ENCODE data around the gene ZNF396. TPM values are rescaled to one million over a fixed set of nuclear protein-coding genes. Genes with fewer than 3 reads are reported as not detected.

The ZNF396 gene
- polyA plus RNA-seq, 2 of the 4 experiments (the other 2 are of a cell fraction), result 0.94 to 1.3 TPM

GRCh38 chr18:35322486-35323458 lies 54.4 kb downstream of the ZNF396 start:
- no peaks in the 10 kb centered on the region for H3K4me1 ChIP-seq
- FAIRE-seq, result no peak
- no peak for DNase-seq (ENCODE audit: low read depth in 1 of 2, low spot score in 1 of 2)
- TF ChIP-seq NFE2L2 (conservative IDR thresholded peaks at IDR 0.05; ENCODE audit: low read length) (no peak), E2F6 (IDR thresholded peaks at IDR 0.05; ENCODE audit: borderline replicate concordance, low read depth) (no peak)
- WGBS (ENCODE audit: missing lambda C conversion rate), result 25% methylated on average over 3 of the region's 3 CpGs
- no peak overlapping the region for H3K4me3 ChIP-seq
- POLR2A ChIA-PET, result interaction anchor here (0.6 kb wide), 1 partner anchor 57 kb away, joined by 6 read pairs; no protein-coding TSS in a partner anchor
- H3K4me2 ChIP-seq, result no peak overlapping the region
- CTCF ChIA-PET, result interaction anchor here (0.9 kb wide), 1 partner anchor 89 kb away, joined by 3 read pairs; no protein-coding TSS in a partner anchor
- no peaks in the 10 kb centered on the region; the same call in 1 of the 3 replicates for H3K9me3 ChIP-seq
- no peak overlapping the region for H3K27ac ChIP-seq
- ATAC-seq, result no peak

Other genes with a start within 250 kb of the ZNF396 start
- gene ZNF397, start 136.3 kb downstream of the ZNF396 start, polyA plus RNA-seq (2011; rRNA removed), result 8.0 and 11.2 TPM in 2 replicates
- gene ZNF397, start 136.3 kb downstream of the ZNF396 start, polyA plus RNA-seq (2017; fragmentation: RNase III; extraction: RNeasy Plus Mini Kit Qiagen cat#74134 plus additional on column Dnase treatment), result 7.2 to 8.5 TPM (median 7.9 TPM) in 3 replicates
- 3.0 and 3.4 TPM in 2 replicates for gene ZSCAN30, start 87.1 kb downstream of the ZNF396 start, polyA plus RNA-seq (2011; rRNA removed)
- gene ZSCAN30, start 87.1 kb downstream of the ZNF396 start, polyA plus RNA-seq (2017; fragmentation: RNase III; extraction: RNeasy Plus Mini Kit Qiagen cat#74134 plus additional on column Dnase treatment), result 2.9 to 3.5 TPM (median 2.9 TPM) in 3 replicates
- 21.5 and 28.4 TPM in 2 replicates for gene ZNF24, start 32.9 kb downstream of the ZNF396 start, polyA plus RNA-seq (2011; rRNA removed)
- gene ZNF24, start 32.9 kb downstream of the ZNF396 start, polyA plus RNA-seq (2017; fragmentation: RNase III; extraction: RNeasy Plus Mini Kit Qiagen cat#74134 plus additional on column Dnase treatment), result 14.2 to 15.1 TPM (median 14.6 TPM) in 3 replicates
- gene INO80C, start 120.6 kb upstream of the ZNF396 start, polyA plus RNA-seq (2011; rRNA removed), result 22.1 and 22.4 TPM in 2 replicates
- gene INO80C, start 120.6 kb upstream of the ZNF396 start, polyA plus RNA-seq (2017; fragmentation: RNase III; extraction: RNeasy Plus Mini Kit Qiagen cat#74134 plus additional on column Dnase treatment), result 30.8 to 34.4 TPM (median 33.3 TPM) in 3 replicates
- gene GALNT1, start 204.4 kb upstream of the ZNF396 start, polyA plus RNA-seq (2011; rRNA removed), result 93.0 and 113 TPM in 2 replicates
- 94.0 to 97.4 TPM (median 96.6 TPM) in 3 replicates for gene GALNT1, start 204.4 kb upstream of the ZNF396 start, polyA plus RNA-seq (2017; fragmentation: RNase III; extraction: RNeasy Plus Mini Kit Qiagen cat#74134 plus additional on column Dnase treatment)